HepG2 (cell line): Measurements from ENCODE around the gene NUPR2. TPM values are rescaled to one million over a fixed set of nuclear protein-coding genes. Genes with fewer than 3 reads are reported as not detected.

ENCODE experiments used
- ETV6 ChIP-seq: sonication (generic); formaldehyde crosslinking; conservative IDR thresholded peaks from 2 replicates; pipeline ENCODE4 v1.4.0; 2020; ENCODE audit warnings: missing genetic modification reagents
- FOXK1 ChIP-seq: sonication (generic); formaldehyde crosslinking; IDR thresholded peaks from 2 replicates; pipeline ENCODE4 v1.4.0; 2020; ENCODE audit warnings: low read depth, missing genetic modification reagents, borderline replicate concordance
- HDAC2 ChIP-seq: sonication (generic); formaldehyde crosslinking; IDR thresholded peaks from 2 replicates; pipeline ENCODE4 v1.4.0; 2020; ENCODE audit warnings: missing genetic modification reagents
- HINFP ChIP-seq: sonication (generic); formaldehyde crosslinking; IDR thresholded peaks from 2 replicates; pipeline ENCODE4 v1.4.0; 2020; ENCODE audit warnings: low read depth, mild to moderate bottlenecking, missing genetic modification reagents
- SNRNP70 ChIP-seq: fragments of 200-400 bp; formaldehyde crosslinking; IDR thresholded peaks from 2 replicates; pipeline ENCODE4 v1.6.1; 2017; ENCODE audit warnings: mild to moderate bottlenecking, low read depth, low read length, moderate library complexity
- SOX6 ChIP-seq, 2 experiments: fragments of 450-650 bp in 1 of 2; sonication (generic) in 1 of 2; formaldehyde crosslinking in 1 of 2; IDR thresholded peaks; 2 replicates each; pipeline versions ENCODE4 v1.4.0 to v1.6.1; 2017 to 2020; ENCODE audit warnings: antibody characterized with exemption in 1 of 2, mild to moderate bottlenecking in 1 of 2, missing genetic modification reagents in 1 of 2
- SRSF9 ChIP-seq: fragments of 200-400 bp; formaldehyde crosslinking; IDR thresholded peaks from 2 replicates; pipeline ENCODE4 v1.6.1; 2018; ENCODE audit warnings: borderline replicate concordance, mild to moderate bottlenecking, low read depth, low read length; ENCODE audit not compliant: insufficient read depth, poor library complexity, severe bottlenecking
- YY1 ChIP-seq: IDR thresholded peaks from 2 replicates; pipeline ENCODE4 v1.6.1; 2011; ENCODE audit warnings: low read length, low read depth, moderate library complexity, mild to moderate bottlenecking; ENCODE audit not compliant: insufficient read depth, insufficient replicate concordance
- ZC3H13 ChIP-seq: sonication (generic); formaldehyde crosslinking; IDR thresholded peaks from 2 replicates; pipeline ENCODE4 v1.8.1; 2023; ENCODE audit warnings: mild to moderate bottlenecking, missing genetic modification reagents, moderate library complexity
- ZNF160 ChIP-seq: sonication (generic); formaldehyde crosslinking; IDR thresholded peaks from 2 replicates; pipeline ENCODE4 v1.8.0; 2022; ENCODE audit warnings: mild to moderate bottlenecking, inconsistent platforms, missing genetic modification reagents
- ZNF260 ChIP-seq: sonication (generic); formaldehyde crosslinking; IDR thresholded peaks from 2 replicates; pipeline ENCODE4 v1.4.0; 2020; ENCODE audit warnings: missing genetic modification reagents, low read depth, mild to moderate bottlenecking, borderline replicate concordance
- ZNF274 ChIP-seq: sonication (generic); formaldehyde crosslinking; IDR thresholded peaks from 2 replicates; pipeline ENCODE4 v1.5.1; 2020; ENCODE audit warnings: mild to moderate bottlenecking, missing genetic modification reagents
- ZNF276 ChIP-seq: sonication (generic); formaldehyde crosslinking; IDR thresholded peaks from 2 replicates; pipeline ENCODE4 v1.4.0; 2020; ENCODE audit warnings: mild to moderate bottlenecking, low read depth, missing genetic modification reagents
- ZNF292 ChIP-seq: sonication (generic); formaldehyde crosslinking; IDR thresholded peaks from 2 replicates; pipeline ENCODE4 v1.8.1; 2022; ENCODE audit warnings: mild to moderate bottlenecking, low read depth, missing genetic modification reagents, borderline replicate concordance
- ZNF564 ChIP-seq: sonication (generic); formaldehyde crosslinking; IDR thresholded peaks from 2 replicates; pipeline ENCODE4 v1.8.1; 2023; ENCODE audit warnings: mild to moderate bottlenecking, missing genetic modification reagents
- ZNF850 ChIP-seq: sonication (generic); formaldehyde crosslinking; conservative IDR thresholded peaks from 2 replicates; pipeline ENCODE4 v1.9.0; 2021; ENCODE audit warnings: mild to moderate bottlenecking, missing genetic modification reagents
- polyA plus RNA-seq, 8 experiments: library from polyadenylated mRNA; depleted of rRNA in 3 of 8; stranded (reverse) in 7 of 8; unstranded in 1 of 8; fragments of >200 nt; fragmentation: Illumina TruSeq in 4 of 8; extraction: Trizol in 4 of 8; gene quantifications; 2 replicates each; pipeline versions ENCODE4 v1.2.1 to v1.2.3, GENCODE V29; 2011 to 2016; ENCODE audit warnings: low read depth in 4 of 8, missing spikeins in 1 of 8, mixed read lengths in 1 of 8; ENCODE audit not compliant: insufficient read depth in 1 of 8
- total RNA-seq, 5 experiments: library from RNA; depleted of rRNA; stranded (reverse); fragments of >200 nt; fragmentation: Illumina TruSeq; extraction: Trizol; gene quantifications; 2 replicates each; pipeline ENCODE4 v1.2.3, GENCODE V29; 2016; ENCODE audit warnings: low read depth in 1 of 5
- TF ChIP-seq, protein P1 (sequence below): sonication (generic); formaldehyde crosslinking; IDR thresholded peaks from 2 replicates; pipeline ENCODE4 v1.4.0; 2020; ENCODE audit warnings: mild to moderate bottlenecking, missing genetic modification reagents
- TF ChIP-seq, protein P2 (sequence below): sonication (generic); formaldehyde crosslinking; IDR thresholded peaks from 2 replicates; pipeline ENCODE4 v1.4.0; 2020; ENCODE audit warnings: missing genetic modification reagents
- TF ChIP-seq, protein P3 (sequence below): IDR thresholded peaks from 2 replicates; pipeline ENCODE4 v1.6.1; 2012; ENCODE audit warnings: low read depth, low read length, improper control_type of control experiment

Gene NUPR2
- total and polyA plus RNA-seq, 2 of the 13 experiments (the other 11 are each of a cell fraction or from before 2014, with no cell fraction given) = not detected

DNA sequence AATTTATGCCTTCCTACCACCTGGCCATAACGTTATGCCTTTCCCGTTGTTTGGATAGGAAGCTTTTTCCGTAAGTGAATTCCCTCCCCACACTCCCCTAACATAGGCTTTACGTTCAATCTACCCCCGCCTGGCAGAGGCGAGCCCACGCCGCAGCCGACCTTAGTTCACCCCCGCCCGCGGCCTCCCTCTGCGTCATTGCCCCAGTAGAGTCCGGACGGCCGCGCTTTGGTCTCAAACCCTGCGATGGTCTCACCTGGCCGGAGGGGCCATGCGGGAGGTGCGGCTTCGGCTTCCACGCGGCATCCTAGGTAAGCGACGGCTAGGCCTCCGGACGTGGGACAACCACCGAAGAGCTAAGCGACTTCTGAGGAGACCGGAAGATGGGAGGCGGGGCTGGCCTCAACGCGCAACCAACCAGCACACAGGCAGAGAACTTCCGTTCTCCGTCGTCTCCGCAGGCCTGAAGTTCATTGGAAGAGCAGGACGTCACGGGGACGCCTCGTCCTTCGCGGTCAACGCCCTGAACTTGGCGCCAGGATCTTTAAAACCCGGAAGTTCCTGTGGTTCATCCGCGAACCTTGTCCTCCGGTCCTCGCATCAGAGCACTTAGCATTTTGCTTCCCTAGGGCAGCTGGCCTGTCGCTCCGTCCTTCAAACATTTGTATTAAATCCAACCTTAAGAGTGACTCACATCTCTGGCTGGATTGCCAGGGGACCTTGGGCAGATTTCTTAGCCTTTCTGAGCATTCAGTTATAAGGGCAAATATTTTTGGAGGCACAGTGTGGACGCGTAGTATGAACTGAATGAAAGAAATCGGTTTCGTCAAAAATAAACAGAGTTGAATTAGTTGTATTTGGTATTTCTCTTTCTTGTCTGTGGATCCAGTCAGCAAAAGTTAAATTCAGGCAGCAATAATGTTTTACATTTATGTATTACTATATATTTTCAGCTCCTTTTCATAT, 9.8 kb downstream of the NUPR2 start, which contains the start of gene CHCHD2 (continued):
- TF ChIP-seq ZNF160 (CRISPR knock-in tag) (0 out of 2 replicates have a peak, but pooled peaks have one; percentile 64), ZNF850 (CRISPR knock-in tag) (no peak), ZNF274 (peak; percentile 91), ZNF260 (CRISPR knock-in tag) (no peak), ETV6 (CRISPR knock-in tag) (no peak), FOXK1 (peak; percentile 68; the same call in 1 of the 2 replicates), YY1 (peak; percentile 42), SNRNP70 (no peak), ZNF292 (CRISPR knock-in tag) (no peak), SOX6 (IDR thresholded peaks at IDR 0.05) (no peak), SOX6 (CRISPR knock-in tag; IDR thresholded peaks at IDR 0.05) (no peak), SRSF9 (no peak), HDAC2 (CRISPR knock-in tag) (peak; percentile 69), ZC3H13 (CRISPR knock-in tag) (peak; percentile 88; the same call in 1 of the 2 replicates), HINFP (CRISPR knock-in tag) (no peak), ZNF276 (CRISPR knock-in tag) (no peak), ZNF564 (peak; percentile 51; the same call in 1 of the 2 replicates)
- TF ChIP-seq, protein P1, sequence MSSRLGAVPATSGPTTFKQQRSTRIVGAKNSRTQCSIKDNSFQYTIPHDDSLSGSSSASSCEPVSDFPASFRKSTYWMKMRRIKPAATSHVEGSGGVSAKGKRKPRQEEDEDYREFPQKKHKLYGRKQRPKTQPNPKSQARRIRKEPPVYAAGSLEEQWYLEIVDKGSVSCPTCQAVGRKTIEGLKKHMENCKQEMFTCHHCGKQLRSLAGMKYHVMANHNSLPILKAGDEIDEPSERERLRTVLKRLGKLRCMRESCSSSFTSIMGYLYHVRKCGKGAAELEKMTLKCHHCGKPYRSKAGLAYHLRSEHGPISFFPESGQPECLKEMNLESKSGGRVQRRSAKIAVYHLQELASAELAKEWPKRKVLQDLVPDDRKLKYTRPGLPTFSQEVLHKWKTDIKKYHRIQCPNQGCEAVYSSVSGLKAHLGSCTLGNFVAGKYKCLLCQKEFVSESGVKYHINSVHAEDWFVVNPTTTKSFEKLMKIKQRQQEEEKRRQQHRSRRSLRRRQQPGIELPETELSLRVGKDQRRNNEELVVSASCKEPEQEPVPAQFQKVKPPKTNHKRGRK = no peak
- TF ChIP-seq, protein P2, sequence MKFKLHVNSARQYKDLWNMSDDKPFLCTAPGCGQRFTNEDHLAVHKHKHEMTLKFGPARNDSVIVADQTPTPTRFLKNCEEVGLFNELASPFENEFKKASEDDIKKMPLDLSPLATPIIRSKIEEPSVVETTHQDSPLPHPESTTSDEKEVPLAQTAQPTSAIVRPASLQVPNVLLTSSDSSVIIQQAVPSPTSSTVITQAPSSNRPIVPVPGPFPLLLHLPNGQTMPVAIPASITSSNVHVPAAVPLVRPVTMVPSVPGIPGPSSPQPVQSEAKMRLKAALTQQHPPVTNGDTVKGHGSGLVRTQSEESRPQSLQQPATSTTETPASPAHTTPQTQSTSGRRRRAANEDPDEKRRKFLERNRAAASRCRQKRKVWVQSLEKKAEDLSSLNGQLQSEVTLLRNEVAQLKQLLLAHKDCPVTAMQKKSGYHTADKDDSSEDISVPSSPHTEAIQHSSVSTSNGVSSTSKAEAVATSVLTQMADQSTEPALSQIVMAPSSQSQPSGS (CRISPR knock-in tag) = 0 out of 2 replicates have a peak, but pooled peaks have one; percentile 53
- TF ChIP-seq, protein P3, sequence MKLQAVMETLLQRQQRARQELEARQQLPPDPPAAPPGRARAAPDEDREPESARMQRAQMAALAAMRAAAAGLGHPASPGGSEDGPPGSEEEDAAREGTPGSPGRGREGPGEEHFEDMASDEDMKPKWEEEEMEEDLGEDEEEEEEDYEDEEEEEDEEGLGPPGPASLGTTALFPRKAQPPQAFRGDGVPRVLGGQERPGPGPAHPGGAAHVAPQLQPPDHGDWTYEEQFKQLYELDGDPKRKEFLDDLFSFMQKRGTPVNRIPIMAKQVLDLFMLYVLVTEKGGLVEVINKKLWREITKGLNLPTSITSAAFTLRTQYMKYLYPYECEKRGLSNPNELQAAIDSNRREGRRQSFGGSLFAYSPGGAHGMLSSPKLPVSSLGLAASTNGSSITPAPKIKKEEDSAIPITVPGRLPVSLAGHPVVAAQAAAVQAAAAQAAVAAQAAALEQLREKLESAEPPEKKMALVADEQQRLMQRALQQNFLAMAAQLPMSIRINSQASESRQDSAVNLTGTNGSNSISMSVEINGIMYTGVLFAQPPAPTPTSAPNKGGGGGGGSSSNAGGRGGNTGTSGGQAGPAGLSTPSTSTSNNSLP = peak; percentile 43; the same call in 1 of the 2 replicates
